D721Med (cell line): ENCODE results near the gene CABLES2.
"Not testable (repeated sequence)": the region's sequence is repeated elsewhere in the genome, so short reads cannot be mapped to it uniquely, and the experiment has no call there.

ENCODE experiments used
- DNase-seq: peaks from one replicate; pipeline ENCODE4 v3.0.0; 2011; ENCODE audit warnings: low spot score; ENCODE audit not compliant: insufficient read length
- FAIRE-seq: peaks from 2 replicates; lab custom pipeline; 2011; peaks lifted over from hg19 to GRCh38; lab: Jason Lieb, UNC
- CTCF ChIP-seq: IDR thresholded peaks from 2 replicates; pipeline ENCODE4 v1.5.1; 2012; ENCODE audit warnings: mild to moderate bottlenecking, control low read depth; ENCODE audit not compliant: insufficient read depth; ENCODE audit errors: missing control alignments

The CABLES2 gene

GRCh38 chr20:62427172-62428001 is 20.3 kb upstream of the CABLES2 start, which contains the start of gene RBBP8NL:
Gene RBBP8NL (minus strand): TSS chr20:62427539. CDS start chr20:62419647, 7,892 bp downstream.
- no peak for TF ChIP-seq CTCF
- FAIRE-seq (no peak), DNase-seq (no peak)

GRCh38 chr20:62426699-62427131 is 19.6 kb upstream of the CABLES2 start:
- no peak for FAIRE-seq
- no peak for TF ChIP-seq CTCF
- no peak for DNase-seq

GRCh38 chr20:62426059-62426348 is 18.9 kb upstream of the CABLES2 start:
- DNase-seq, FAIRE-seq: not testable (repeated sequence)

GRCh38 chr20:62425281-62426058 is 18.4 kb upstream of the CABLES2 start:
- FAIRE-seq (no peak), DNase-seq (no peak)
- TF ChIP-seq CTCF: no peak

- DNase-seq (no peak), FAIRE-seq (no peak)
- no peak for TF ChIP-seq CTCF
Observed at GRCh38 chr20:62424249-62425107, 17.4 kb upstream of the CABLES2 start.

GRCh38 chr20:62423326-62423706 is 16.2 kb upstream of the CABLES2 start:
- TF ChIP-seq CTCF: no peak
- DNase-seq (no peak), FAIRE-seq (no peak)
